Embryonic facial prominence (tissue), 1 donor: ENCODE measurements around the gene COL4A6.

Source experiments
- DNase-seq: peaks from one replicate; pipeline ENCODE4 v3.0.0-alpha.2; 2016; ENCODE audit errors: extremely low spot score

The COL4A6 gene

DNA sequence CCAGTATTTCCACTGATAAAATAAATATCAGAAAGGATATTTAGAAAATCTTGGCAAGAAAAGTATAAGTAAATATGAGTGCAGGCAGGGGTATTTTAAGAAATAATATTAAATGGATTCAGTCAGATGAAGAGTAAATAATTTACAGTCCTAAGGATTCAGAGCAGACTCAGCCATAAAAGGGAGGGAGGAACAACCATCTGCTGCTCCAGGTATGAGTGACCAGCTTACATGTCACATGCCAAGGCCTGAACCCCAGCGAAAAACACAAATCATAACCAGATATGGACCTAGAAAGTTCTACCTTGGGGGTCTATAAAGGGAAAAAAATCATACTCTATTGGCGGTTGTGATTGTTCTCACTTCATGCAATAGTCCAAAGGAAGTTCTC is 166.8 kb downstream of the COL4A6 start:
- DNase-seq = no peak

DNA sequence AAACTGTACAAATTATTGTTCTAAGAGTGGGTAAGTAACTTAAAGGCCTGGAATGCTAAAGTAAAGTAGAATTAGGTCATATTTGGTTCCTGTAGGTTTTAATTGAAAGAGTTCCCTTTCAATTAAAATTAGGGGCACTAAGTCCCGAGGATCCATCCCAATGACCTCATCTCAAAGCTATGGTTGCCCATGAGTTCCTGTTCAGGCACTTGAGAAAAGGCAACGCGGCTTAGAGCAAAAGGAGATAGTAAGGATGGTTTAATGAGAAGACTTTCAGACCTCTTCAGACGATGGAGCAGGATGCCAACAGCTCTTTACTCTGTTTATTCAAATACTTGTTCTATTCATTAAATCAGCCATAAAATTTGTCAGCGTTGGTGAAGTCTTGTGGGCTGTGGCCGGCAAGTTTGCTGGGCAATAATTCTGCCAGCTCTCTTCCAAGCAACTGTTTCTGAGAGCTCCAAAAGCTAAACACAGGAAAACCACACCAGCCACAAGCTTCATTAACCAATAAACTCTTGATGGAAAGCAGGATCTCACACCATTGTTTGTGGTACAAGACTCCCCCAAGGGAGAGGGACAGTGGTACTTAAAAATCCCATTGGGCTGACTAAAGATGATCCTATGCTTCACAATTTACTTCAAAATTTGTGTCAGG is 167.4 kb downstream of the COL4A6 start:
- no peak for DNase-seq

DNA sequence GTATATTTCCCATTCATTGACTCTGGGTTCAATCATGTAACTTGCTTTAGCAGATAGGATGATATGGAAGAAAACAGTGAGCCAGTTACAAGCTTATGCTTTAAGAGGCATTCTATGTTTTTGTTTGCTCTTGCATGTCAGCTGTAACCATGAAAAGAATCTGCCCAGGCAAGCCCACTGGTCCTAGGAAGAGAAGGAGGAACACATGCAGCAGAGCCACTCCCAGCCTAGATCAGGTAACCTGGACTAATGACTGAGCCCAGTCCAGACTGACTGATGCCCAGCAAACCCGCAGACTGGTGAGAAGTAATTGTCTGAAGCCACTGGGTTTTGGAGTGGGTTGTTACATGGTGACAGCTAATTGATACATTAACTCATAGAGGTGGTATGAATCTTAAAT is 167.9 kb downstream of the COL4A6 start:
- DNase-seq = no peak

DNA sequence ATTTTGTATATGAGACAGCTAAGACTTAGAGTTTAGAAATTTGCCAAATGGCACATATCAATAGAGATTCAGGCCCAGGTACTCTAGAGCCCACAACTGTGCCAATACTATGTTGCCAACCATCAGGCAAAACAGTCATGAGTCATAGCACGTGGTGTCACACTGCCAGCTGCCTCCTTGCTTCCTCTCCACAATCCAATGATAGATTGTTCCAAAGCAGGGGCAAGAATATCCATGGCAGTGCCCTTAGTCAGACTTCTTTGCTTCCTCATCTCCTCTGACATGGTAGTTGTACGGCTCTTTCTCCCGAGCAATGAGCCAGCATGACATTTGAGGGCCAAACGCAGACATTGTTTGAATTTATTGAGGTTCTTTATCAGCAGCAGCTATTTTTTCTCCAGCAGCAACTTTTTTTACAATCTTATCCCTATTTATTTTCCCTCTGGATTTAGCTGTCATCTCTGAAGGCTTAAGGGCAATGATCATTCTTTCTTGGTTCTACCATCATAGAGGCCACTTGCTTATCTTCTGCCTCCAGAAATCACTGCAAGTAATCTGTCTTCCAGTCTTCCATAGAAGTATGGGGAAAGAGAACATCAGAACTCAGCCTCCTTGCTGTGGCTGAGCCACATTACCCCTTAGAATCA is 169.7 kb downstream of the COL4A6 start:
- DNase-seq = no peak

DNA sequence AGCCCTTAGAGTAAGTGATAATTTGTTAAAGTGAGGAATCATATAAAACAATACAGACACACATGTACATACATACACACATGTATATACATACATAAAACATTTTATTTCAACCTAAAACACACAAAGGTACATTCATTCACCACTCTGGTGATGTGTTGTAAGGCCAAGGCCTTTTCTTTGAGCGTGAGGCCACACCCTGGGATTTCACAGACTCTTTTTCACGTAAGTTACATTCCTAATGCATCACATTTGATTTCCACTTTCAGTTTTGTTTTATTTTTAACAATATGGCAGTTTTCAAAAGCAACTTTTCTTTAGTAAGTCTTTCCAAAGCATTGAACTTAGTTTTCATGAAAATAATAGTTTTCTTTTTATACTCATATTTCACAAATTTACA is 170.7 kb downstream of the COL4A6 start:
- no peak for DNase-seq

DNA sequence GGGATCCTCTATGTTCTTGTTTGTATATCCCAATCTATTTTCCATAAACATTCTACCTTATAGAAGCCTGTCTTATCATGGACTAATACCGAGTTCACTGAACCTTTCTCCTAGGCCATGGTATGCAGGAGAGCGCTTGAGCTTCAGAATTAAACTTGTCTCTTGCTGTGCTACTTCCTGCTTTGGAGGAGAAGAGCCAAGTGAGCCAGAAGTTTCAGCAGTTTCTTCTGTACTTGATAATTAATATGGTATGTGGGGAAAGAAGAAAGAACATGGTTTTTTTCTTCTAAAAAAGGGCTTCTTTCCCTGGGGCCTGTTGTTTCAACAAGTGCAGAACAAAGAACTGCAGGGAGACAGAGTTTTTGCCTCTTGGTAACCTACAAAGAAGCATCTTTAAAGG is 173.8 kb downstream of the COL4A6 start:
- DNase-seq = no peak

DNA sequence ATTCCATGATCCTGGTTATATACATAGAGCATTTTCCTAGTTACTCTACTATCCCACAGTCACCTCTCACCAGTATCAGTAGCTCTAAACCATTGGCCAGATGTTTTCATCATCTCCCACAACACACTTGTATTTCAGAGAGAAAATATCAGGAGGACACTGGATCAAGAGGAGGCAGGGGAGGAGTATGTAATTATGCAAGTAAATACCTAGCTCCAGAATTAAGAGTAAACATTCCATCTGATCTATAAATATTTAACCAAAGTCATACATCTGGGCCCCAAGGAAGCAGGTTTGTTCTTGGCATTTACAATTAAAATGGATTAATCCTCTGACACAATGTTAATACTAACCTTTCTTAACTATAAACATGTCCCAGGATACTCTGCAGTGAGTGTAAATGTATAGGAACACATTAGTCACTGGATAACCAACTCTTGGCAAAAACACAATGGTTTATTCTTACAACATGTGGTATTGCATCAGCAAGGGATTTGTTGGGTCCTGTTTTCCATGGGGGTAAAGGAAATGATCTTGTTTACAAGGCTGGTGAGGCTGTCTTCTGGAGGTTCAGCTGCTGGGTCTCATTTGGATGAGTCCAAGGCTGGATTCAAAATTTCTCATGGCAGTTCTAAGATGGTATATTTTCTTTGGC is 176.5 kb downstream of the COL4A6 start:
- no peak for DNase-seq

DNA sequence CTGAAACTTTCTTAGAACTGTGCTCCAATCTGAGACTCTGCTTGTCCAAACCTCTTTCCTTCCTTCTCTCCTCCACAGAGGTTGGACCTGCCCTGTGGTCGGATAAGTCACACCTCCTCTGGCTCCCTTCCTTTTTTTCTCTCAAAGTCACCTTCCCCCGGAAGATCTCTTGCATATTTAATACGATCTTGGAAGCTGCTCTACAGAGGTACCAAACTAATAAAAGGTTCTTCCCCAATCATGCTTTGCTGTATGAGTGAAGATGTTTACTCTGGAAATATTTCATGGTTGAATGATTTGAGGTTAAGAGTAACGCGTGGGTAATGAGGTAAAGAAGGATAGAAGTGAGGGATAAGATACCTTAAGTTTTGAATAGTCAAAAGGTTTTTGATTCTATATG is 180.7 kb downstream of the COL4A6 start:
- DNase-seq = no peak

DNA sequence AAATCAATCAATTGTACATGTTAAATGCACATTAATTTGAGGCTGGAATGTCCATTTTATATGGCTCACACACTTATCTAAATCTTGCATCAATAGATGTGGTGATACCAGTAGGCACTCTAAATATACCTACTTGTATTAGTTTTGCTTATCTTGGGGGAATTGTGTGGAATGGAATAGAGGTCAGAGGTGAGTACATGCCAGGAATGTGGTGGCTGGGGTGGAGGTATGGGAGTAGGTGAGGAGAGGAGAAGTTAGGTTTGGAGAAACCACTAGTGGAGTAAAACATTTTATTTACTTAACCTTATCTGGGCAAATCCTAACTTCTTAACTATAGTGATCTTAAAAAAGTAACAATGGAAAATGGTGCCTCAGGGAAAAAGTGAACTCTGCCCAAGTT is 183.6 kb downstream of the COL4A6 start:
- DNase-seq = no peak

DNA sequence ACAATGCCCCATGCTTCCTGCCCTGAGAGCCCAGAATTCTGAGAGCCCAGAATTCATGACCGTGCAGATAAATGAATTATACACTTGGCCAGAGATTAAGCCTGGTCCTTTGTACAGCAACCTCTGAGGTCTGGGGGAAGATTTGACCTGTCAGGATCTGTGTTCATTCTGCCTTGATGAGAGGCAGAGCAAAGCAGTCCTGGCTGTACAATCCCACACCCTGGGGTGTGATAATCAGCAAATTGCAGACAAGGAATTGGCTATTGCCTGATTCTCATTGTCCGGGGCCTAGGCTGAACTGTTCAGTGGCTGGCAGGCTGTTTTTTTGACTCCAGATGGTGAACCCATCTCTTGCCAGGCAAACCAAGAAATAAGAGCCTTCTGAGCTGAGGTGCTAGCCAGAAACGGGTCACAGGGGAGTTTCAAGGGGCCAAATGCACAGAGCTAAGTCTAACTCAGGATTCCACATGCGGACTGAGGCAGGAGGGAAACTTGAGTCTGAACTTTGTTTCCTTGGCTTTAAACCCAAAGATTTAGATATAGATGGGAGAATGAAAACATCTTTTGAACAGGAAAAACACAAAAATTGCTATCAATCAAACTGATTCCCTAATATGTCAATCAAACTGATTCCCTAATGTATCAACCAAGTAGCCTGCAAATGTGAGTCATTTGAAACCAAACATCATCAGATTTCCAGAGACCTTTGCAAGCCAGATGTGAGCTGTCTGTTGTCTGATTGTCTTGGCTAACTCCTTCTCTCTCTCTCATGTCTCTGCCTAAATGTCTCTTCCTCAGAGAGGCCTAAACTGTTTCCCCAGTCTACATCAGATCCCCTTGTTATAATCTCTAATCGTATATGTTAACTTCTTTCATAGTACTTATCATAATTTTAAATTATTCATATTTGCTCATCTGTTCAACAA is 187.3 kb downstream of the COL4A6 start:
- no peak for DNase-seq

DNA sequence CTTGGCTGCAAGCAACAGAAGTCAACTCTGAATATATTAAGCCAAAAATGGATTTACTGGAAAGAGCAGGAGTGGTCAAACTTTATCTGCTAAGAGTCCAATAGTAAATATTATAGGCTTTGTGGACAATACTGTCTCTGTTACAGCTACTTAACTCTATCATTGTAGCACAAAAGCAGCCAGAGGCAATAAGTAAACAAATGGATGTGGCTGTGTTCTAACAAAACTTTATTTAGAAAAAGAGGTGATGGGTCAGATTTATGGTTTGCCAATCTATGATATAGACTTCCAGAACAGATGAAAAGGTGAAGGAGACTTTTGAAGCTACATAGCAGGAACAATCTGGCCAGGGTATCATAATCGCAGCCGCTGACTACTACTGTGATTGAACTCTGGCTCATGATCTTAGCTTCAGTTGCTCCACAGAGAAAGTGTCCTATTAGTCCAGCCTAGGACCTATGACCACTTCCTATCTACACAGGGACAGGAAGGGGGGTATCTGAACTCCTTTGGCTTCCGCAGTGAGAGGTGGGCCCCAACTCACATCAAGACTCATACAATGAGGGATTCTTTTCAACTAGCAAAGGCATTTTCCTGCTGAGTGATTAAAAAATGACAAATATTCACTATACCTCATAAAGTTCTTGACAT is 191.8 kb downstream of the COL4A6 start:
- no peak for DNase-seq

DNA sequence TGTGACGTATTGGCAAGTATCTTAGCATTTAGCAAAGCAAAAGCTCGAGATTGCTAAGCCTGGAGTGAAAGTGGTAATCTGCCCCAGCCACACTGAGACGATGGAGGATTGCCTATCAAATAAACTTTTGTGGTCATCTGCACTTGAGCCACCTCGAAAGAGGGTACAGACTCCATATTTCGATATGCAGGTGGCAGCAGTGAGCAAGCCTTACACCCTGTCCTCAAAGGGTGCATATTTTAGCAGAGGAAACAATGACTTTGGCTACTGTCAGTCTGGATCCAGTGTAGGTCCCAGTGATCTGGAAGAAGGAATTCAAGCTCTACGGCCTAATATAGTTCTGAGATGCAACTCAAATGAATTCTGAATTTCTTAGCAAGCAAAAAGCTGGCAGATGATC is 192.8 kb downstream of the COL4A6 start:
- no peak for DNase-seq

DNA sequence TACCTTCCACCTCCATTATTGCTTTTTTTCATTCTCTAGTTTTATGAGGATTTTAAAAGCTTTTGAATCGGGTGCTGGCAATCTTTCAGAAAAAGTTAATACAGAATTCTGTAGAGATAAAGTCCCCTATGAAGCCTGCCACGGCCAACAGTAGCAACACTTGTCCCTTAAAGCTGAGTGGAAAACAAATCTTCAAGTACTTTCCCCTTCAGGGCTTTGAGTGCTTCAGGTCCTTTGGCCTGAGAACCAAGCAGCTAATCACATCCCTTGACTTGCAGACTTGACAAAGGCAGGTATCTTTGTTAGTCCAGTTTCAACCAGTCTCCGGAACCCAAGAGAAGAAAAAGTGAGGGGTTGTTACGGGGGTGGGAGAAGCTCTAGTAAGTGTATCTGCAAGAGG is 202.2 kb downstream of the COL4A6 start:
- DNase-seq = no peak

DNA sequence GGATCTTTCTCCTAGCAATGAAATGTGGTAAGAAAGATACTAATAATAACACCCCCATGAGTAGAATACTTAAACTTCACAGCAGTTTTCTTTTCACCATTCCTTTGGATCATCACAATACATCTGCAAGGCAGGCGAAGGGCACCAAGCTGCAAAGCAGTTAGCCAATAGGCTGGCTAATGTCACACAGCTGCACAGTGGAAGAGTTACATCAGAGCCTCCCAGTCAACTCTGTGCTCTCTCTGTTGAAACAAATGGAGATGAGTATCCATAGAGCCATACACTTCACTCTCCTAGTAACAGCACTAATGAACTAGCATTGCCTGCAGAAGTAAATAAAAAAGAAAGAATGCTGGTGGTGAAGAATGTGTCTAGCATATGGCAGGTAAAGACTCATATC is 207.6 kb downstream of the COL4A6 start:
- DNase-seq = no peak

DNA sequence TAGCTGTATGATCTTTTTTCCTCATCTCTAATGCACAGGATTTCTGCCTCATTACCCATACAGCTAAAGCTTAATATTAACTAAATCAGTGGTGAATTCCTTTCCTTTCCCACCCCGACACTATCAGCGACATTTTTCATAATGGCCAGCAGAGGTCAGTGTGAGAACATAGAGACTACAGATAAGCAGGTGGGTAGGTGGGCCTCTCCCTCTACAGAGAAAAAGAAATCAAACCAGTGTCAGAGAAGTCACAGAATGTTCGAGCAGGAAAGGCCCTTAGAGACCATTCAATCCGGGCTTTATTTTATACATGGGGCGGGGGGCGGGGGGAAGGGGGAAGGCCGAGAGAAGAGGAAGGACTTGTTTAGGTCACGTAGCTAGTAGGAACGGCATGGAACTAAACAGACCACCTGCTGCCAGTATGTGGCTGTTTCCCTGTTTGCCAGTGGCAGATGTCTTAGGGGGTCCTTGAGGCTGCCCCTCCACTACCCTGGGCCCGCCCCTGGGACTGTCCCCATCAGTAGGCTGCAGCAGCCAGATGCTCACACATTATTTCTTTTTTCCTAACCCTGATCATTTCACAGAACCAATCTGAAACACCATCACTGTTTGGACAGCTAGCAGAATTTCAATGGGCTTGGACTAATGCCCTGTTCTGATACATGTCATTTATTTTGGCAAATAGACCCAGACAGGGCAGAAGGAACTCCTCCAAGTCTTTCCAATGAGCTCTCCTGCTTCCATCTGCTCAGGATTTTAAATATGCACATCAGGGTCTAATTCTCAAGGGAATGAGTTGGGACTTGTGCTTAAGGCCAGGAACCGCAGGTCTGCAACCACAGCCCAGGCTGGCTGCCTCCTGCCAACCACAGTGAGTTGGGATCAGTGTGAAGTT is 213.2 kb downstream of the COL4A6 start:
- peak; percentile 29 for DNase-seq

DNA sequence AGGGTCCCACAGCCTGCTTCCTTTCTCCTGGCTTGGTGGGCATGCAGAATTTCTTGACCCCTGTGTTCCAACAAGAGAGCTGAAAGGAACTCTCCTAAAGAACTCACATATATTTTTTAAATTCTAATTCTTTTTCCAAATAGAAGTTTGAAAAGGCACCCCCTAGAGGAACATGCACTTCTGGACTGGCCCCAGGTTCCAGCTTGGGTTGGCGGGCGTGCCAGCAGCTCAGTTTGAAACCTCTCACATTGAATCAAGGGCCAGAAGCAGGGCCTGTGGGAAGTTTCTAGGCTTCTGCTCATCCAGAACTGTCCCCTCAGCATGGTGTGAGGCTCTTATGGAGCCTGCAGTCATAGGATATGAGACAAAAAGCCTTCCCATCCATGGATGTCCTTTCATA is 214.0 kb downstream of the COL4A6 start:
- no peak for DNase-seq

DNA sequence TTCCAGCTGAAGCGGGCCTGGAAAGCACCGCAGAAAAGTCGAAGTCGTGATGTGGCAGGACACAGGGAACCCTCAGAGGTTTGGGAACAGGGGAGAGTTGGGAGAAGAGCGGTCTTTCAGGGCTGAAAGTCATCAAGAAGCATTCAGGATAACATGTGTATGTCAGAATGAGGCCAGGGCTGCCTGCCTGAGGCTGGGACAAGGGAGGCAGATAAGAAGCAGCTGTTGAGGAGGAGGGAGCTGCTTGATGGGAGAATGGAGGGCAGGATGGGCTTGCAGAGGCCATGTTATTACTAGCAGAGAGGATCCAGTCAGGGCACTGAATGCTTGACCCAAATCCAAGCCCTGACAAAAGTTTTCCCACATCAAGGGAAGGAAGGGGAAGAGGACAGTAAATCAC is 214.6 kb downstream of the COL4A6 start:
- DNase-seq = no peak

DNA sequence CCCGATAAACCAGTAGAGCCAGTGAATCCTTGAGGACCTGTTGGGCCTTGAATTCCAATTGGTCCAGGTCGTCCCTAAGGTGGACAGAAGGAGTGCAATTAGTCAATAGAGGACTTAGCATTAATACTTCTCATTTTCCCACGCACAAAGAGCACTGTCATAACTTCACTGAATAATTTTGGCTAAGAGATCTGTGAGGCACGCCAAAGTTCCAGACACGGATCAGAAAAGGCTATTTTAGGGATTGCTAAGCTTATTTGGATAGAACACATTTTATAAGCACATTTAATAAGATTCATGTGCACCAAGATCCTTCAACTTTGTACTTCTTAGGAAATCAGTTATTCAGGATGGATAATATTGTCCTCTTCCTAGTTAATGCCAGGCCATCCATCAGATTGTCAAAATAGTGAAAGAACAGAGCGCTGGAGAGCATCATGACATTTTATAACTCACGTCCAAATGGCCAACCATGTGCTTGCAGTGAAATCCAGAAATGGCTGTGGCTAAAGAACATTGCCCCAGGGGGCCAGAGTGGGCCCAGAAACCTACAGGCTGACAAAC is 216.8 kb downstream of the COL4A6 start:
- no peak for DNase-seq

DNA sequence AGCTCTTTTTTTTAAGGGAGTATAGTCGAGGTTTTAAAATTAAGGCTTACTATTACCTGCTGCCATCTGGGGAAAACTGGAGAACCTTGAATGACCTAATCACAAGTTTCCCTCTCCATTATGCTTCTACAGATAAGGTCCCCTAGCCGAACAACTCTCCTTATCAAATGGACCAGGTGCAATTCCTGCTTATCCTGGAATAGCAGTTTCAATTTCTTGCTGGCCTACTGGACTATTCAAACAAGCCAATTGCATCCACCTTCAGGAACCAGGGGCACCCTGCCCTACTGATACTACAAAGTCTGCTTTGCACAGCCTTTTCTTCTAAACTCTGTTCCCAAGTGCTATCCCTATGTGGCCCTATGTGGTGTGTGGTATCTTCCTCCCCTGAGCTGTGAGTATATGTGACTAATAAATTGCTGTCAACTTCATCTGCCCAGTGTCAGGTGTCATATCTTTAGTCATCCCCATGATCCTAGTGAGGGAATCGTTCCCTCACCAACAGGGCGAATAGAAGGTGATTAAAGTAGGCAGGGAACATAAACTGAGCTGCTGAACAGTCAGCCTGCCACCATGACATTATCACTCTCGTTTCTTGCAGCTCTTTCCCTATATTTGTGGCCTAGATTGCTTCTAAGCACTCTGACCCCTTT is 218.1 kb downstream of the COL4A6 start:
- DNase-seq = no peak

DNA sequence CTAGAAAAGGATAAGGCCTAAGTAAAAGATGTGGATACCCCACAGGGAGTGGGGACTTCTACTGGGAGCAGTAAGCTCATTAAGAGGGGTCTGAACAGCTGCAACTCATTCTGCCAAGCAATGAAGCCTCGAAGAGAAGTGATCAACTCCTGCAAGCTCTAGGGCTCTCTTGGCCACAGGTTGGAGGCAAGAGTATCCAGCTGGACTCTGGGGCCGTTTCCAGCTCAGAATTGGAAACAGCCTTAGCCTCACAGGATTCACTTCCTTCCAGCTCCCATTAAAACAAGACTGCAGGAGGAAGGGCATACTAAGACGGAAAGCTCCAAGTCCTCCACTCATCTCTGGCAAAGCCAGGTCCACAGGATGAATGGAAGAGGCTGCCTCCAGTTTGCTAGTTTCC is 220.3 kb downstream of the COL4A6 start:
- DNase-seq = no peak
